ENCODE results near the gene ATRNL1.
A peak's percentile ranks its signal among the peaks of the same experiment; 100 is the strongest.
"Not testable (repeated sequence)": the region's sequence is repeated elsewhere in the genome, so short reads cannot be mapped to it uniquely, and the experiment has no call there.

Gene ATRNL1

DNA sequence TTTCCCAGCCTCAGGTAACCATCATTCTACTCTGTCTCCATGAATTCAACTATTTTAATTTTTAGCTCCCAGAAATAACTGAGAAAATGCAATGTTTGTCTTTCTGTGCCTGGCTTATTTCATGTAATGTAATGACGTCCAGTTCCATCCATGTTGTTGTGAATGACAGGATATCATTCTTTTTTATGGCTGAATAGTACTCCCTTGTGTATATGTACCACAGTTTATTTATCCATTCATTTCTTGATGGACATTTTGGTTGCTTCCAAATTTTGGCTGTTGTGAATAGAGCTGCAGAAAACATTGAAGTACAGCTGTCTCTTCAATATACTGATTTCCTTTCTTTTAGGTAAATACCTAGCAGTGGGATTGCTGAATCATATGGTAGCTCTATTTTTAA, 10.5 kb downstream of the ATRNL1 start:
- peaks cover 7% of the 10 kb centered on the region for H3K27me3 ChIP-seq (ENCODE audit: low read depth)

DNA sequence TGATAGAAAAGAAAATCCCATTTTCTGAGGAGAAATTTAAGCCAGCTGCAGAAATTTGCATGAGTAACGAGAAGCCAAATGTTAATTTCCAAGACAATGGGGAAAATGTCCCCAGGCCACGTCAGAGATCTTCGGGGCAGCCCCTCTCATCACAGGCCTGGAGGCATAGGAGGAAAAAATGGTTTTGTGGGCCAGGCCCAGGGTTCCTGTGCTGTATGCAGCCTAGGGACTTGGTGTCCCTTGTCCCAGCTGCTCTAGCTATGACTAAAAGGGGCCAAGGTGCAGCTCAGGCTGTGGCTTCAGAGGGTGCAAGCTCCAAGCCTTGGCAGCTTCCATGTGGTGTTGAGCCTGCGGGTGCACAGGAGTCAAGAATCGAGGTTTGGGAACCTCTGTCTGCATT, 12.2 kb downstream of the ATRNL1 start:
- H3K27me3 ChIP-seq (ENCODE audit: low read depth); H3K4me1 ChIP-seq; in situ Hi-C loops (cut with MboI; ENCODE audit: low sequenced_read_pairs); H3K4me3 ChIP-seq; DNase-seq (ENCODE audit: low spot score in 2 of 2); H3K36me3 ChIP-seq (replicated peaks): not testable (repeated sequence)
- H3K9me3 ChIP-seq = peaks cover 20% of the 10 kb centered on the region

More for the DNA sequence above, 10.5 kb downstream of the ATRNL1 start:
- in situ Hi-C loops (cut with MboI; ENCODE audit: low sequenced_read_pairs) = no loop called here
- no peaks in the 10 kb centered on the region for H3K36me3 ChIP-seq (replicated peaks)
- H3K4me1 ChIP-seq = peaks cover 5% of the 10 kb centered on the region; the same call in 1 of the 2 replicates
- no peak for DNase-seq (ENCODE audit: low spot score in 2 of 2)
- no peak overlapping the region for H3K4me3 ChIP-seq
- peaks cover 20% of the 10 kb centered on the region for H3K9me3 ChIP-seq

- DNase-seq (ENCODE audit: low spot score in 2 of 2) = peak in 1 of 2 experiments; percentile 40
- in situ Hi-C loops (cut with MboI; ENCODE audit: low sequenced_read_pairs) = no loop called here
- H3K9me3 ChIP-seq = peaks cover 20% of the 10 kb centered on the region
- no peaks in the 10 kb centered on the region for H3K27me3 ChIP-seq (ENCODE audit: low read depth)
- H3K4me1 ChIP-seq = peaks cover 5% of the 10 kb centered on the region; the same call in 1 of the 2 replicates
- H3K4me3 ChIP-seq = no peak overlapping the region
- H3K36me3 ChIP-seq (replicated peaks) = no peaks in the 10 kb centered on the region
These were observed 14.7 kb downstream of the ATRNL1 start for GRCh38 chr10:115107830-115108229.

- in situ Hi-C loops (cut with MboI; ENCODE audit: low sequenced_read_pairs) = no loop called here
- peaks cover 30% of the 10 kb centered on the region for H3K27me3 ChIP-seq (ENCODE audit: low read depth)
- no peaks in the 10 kb centered on the region for H3K4me1 ChIP-seq
- DNase-seq (ENCODE audit: low spot score in 2 of 2) = no peak
- no peak overlapping the region for H3K4me3 ChIP-seq
- no peaks in the 10 kb centered on the region for H3K9me3 ChIP-seq
- no peaks in the 10 kb centered on the region for H3K36me3 ChIP-seq (replicated peaks)
These were observed 24.1 kb downstream of the ATRNL1 start for GRCh38 chr10:115117301-115117700.

DNA sequence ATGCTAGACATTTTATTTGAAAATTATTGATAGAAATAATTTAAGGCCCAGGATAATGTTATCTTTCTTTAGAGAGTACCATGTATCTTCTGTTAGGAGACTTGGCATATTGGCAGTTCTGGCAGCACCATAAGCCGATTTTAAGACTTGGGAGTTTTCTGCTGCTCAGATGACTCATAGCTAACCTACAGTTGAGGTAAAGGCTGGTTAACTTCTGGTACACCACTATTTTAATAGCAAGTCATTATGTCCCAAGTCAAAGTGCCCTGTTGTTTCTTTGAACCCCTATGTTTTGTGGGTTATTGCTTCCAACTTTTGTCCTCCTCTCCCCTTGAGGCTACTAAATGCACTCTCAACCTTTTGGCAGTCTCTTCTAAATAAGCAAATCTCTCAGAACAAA, 25.2 kb downstream of the ATRNL1 start:
- peaks cover 30% of the 10 kb centered on the region for H3K27me3 ChIP-seq (ENCODE audit: low read depth)
- in situ Hi-C loops (cut with MboI; ENCODE audit: low sequenced_read_pairs) = no loop called here
- no peaks in the 10 kb centered on the region for H3K4me1 ChIP-seq
- H3K9me3 ChIP-seq = no peaks in the 10 kb centered on the region
- no peaks in the 10 kb centered on the region for H3K36me3 ChIP-seq (replicated peaks)
- no peak overlapping the region for H3K4me3 ChIP-seq
- DNase-seq (ENCODE audit: low spot score in 2 of 2) = no peak

DNA sequence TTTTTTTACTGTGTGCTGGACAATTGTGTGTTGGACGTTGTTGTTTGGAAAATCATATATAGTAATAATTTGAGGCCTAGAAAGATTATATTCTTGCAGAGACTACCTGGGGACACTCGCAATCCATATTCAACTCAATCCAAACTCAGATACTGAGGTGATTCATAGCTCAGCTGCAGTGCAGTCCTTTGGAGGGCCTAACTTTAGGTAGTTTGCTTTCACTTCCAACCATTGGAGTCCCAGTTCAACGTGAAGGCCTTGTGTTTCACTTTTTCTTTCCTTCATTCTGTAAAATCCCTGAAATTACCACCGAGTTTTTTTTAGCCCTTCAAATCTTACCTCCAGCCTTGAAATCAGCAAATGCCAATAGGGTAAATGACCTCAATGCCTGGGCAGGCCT, 32.3 kb downstream of the ATRNL1 start:
- in situ Hi-C loops (cut with MboI; ENCODE audit: low sequenced_read_pairs) = no loop called here
- no peak overlapping the region for H3K4me3 ChIP-seq
- no peak for DNase-seq (ENCODE audit: low spot score in 2 of 2)
- H3K27me3 ChIP-seq (ENCODE audit: low read depth) = peaks cover 3% of the 10 kb centered on the region; the same call in 1 of the 2 replicates
- no peaks in the 10 kb centered on the region for H3K36me3 ChIP-seq (replicated peaks)
- H3K4me1 ChIP-seq = peaks cover 6% of the 10 kb centered on the region
- H3K9me3 ChIP-seq = no peaks in the 10 kb centered on the region

DNA sequence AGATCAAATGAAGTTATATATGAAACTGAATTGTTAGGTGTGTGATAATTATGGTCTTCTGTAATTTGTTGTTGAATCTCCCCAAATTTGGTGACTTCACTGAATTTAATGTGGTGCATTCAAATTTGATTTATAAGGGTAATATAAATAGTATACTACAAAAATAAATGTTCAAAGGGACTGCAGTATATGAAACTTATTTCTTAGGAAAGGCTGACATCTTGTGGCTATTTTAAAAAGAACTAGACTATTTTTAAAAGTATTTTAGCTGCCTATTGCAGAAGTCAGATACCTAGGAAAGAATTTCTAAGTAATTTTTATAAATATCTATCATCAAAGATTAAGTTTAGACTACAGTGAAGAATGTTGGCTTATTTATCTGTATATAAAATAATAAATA, 36.6 kb downstream of the ATRNL1 start:
- in situ Hi-C loops (cut with MboI; ENCODE audit: low sequenced_read_pairs) = no loop called here
- peak in 1 of 2 experiments; percentile 48 for DNase-seq (ENCODE audit: low spot score in 2 of 2)
- Histone ChIP-seq H3K4me1 (peaks cover 6% of the 10 kb centered on the region), H3K9me3 (no peaks in the 10 kb centered on the region), H3K4me3 (no peak overlapping the region), H3K27me3 (ENCODE audit: low read depth) (no peaks in the 10 kb centered on the region), H3K36me3 (replicated peaks) (no peaks in the 10 kb centered on the region)

DNA sequence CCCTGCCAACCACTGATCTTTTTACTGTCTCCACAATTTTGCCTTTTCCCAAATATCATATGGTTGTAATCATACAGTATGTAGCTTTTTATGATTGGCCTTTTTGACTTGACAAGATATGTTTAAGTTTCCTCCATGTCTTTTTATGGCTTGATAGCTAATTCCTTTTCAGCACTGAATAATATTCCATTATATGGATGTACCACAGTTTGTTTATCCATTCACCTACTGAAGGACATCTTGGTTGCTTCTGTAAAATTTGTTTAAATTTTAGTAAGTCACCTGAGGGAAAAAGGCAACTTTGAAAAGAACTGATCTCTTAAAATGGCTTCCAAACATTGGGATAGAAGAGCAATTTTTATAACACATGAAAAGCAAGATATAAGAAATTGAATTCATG, 43.5 kb downstream of the ATRNL1 start:
- in situ Hi-C loops (cut with MboI; ENCODE audit: low sequenced_read_pairs) = no loop called here
- Histone ChIP-seq H3K27me3 (ENCODE audit: low read depth) (no peaks in the 10 kb centered on the region), H3K9me3 (no peaks in the 10 kb centered on the region), H3K4me3 (no peak overlapping the region), H3K36me3 (replicated peaks) (no peaks in the 10 kb centered on the region), H3K4me1 (no peaks in the 10 kb centered on the region)
- no peak for DNase-seq (ENCODE audit: low spot score in 2 of 2)

DNA sequence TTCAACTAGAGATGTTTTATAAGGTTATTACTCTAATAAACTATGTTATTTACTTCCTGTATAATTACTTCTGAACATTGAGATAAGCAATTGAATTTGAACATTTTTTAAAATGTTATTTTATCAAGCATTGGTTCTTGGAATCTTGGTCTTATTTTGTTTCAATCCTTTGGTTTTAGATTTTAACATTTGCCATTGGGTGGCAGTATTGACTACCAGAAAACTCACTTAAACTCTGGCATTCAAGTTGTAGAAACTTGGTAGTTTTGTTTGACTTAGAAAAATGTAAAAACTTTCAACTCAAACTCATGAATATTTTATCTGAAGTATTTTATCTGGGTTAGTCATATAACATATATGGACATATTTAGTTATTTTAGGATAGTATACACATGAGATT, 48.1 kb downstream of the ATRNL1 start:
- peak in 1 of 2 experiments; percentile 32 for DNase-seq (ENCODE audit: low spot score in 2 of 2)
- Histone ChIP-seq H3K9me3 (no peaks in the 10 kb centered on the region), H3K4me1 (no peaks in the 10 kb centered on the region), H3K27me3 (ENCODE audit: low read depth) (peaks cover 5% of the 10 kb centered on the region; the same call in 1 of the 2 replicates), H3K36me3 (replicated peaks) (no peaks in the 10 kb centered on the region), H3K4me3 (no peak overlapping the region)
- in situ Hi-C loops (cut with MboI; ENCODE audit: low sequenced_read_pairs) = no loop called here

DNA sequence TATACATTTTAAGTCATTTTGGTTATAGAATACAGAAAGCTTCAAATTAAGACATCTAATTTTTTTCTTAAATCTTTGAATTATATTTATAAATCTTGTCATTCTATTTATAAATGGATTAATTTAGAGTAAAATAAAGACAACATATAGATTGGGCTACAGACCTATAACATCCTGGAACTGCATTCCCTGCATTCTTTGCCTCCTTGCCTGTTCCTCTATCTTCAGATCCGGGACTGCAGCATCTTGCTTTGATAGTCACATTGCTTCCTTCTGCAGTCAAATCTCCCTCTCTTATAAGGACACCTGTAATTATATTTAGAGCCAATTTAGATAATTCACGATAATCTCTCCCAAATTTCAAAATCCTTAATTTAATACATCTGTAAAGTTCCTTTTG, 64.2 kb downstream of the ATRNL1 start:
- Histone ChIP-seq H3K4me1 (no peaks in the 10 kb centered on the region), H3K36me3 (replicated peaks) (no peaks in the 10 kb centered on the region), H3K4me3 (no peak overlapping the region), H3K9me3 (no peaks in the 10 kb centered on the region), H3K27me3 (ENCODE audit: low read depth) (peaks cover 4% of the 10 kb centered on the region)
- DNase-seq (ENCODE audit: low spot score in 2 of 2) = no peak
- in situ Hi-C loops (cut with MboI; ENCODE audit: low sequenced_read_pairs) = no loop called here

DNA sequence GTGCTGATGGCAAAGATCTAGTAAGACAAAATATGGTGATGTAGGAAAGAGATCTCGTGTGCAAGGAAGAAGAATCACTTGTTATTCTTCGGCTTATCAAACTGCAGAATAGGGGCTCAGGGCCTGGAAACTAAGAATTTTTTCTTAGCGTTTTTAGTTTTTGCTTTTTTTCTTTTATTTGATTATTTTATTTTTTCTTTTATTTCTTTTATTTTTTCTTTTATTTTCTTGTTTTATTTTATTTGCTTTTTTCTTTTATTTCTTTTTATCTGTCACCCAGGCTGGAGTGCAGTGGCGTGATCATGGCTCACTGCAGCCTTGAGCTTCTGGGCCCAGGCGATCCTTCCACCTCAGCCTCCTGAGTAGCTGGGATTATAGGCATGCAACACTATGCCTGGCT, 70.0 kb downstream of the ATRNL1 start:
- Histone ChIP-seq H3K36me3 (replicated peaks) (no peaks in the 10 kb centered on the region), H3K4me3 (no peak overlapping the region), H3K4me1 (no peaks in the 10 kb centered on the region), H3K27me3 (ENCODE audit: low read depth) (no peaks in the 10 kb centered on the region), H3K9me3 (no peaks in the 10 kb centered on the region)
- in situ Hi-C loops (cut with MboI; ENCODE audit: low sequenced_read_pairs) = no loop called here
- no peak for DNase-seq (ENCODE audit: low spot score in 2 of 2)

DNA sequence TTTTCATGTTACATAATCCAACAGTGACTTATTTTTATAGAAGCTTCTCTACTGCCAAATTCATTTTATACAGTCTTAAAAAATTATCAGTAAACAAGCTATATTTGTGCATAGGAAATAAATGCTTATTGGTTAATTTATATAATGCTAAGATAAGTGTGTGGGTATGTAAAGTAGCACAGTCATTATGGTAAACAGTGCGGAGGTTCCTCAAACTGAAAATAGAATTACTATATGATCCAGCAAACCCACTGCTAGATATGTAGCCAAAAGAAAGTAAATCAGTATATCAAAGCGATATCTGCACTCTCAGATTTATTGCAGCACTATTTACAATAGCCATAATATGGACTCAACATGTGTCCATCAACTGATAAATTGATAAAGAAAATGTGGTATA, 71.1 kb downstream of the ATRNL1 start:
- in situ Hi-C loops (cut with MboI; ENCODE audit: low sequenced_read_pairs) = no loop called here

GRCh38 chr10:115167751-115168150, 74.6 kb downstream of the ATRNL1 start:
- Histone ChIP-seq H3K36me3 (replicated peaks) (no peaks in the 10 kb centered on the region), H3K27me3 (ENCODE audit: low read depth) (no peaks in the 10 kb centered on the region), H3K4me3 (no peak overlapping the region), H3K4me1 (no peaks in the 10 kb centered on the region), H3K9me3 (no peaks in the 10 kb centered on the region)
- in situ Hi-C loops (cut with MboI; ENCODE audit: low sequenced_read_pairs) = no loop called here
- no peak for DNase-seq (ENCODE audit: low spot score in 2 of 2)

More for the DNA sequence above, 71.1 kb downstream of the ATRNL1 start:
- no peaks in the 10 kb centered on the region for H3K4me1 ChIP-seq
- no peaks in the 10 kb centered on the region for H3K27me3 ChIP-seq (ENCODE audit: low read depth)
- DNase-seq (ENCODE audit: low spot score in 2 of 2) = no peak
- no peaks in the 10 kb centered on the region for H3K9me3 ChIP-seq
- no peak overlapping the region for H3K4me3 ChIP-seq
- no peaks in the 10 kb centered on the region for H3K36me3 ChIP-seq (replicated peaks)

- in situ Hi-C loops (cut with MboI; ENCODE audit: low sequenced_read_pairs) = no loop called here
- 0 out of 2 replicates have a peak, but pooled peaks cover 2% of the 10 kb centered on the region for H3K27me3 ChIP-seq (ENCODE audit: low read depth)
- H3K9me3 ChIP-seq = no peaks in the 10 kb centered on the region
- DNase-seq (ENCODE audit: low spot score in 2 of 2) = peak in 1 of 2 experiments; percentile 43
- H3K36me3 ChIP-seq (replicated peaks) = no peaks in the 10 kb centered on the region
- H3K4me3 ChIP-seq = no peak overlapping the region
- H3K4me1 ChIP-seq = no peaks in the 10 kb centered on the region
These were observed 78.3 kb downstream of the ATRNL1 start for GRCh38 chr10:115171392-115171960.

DNA sequence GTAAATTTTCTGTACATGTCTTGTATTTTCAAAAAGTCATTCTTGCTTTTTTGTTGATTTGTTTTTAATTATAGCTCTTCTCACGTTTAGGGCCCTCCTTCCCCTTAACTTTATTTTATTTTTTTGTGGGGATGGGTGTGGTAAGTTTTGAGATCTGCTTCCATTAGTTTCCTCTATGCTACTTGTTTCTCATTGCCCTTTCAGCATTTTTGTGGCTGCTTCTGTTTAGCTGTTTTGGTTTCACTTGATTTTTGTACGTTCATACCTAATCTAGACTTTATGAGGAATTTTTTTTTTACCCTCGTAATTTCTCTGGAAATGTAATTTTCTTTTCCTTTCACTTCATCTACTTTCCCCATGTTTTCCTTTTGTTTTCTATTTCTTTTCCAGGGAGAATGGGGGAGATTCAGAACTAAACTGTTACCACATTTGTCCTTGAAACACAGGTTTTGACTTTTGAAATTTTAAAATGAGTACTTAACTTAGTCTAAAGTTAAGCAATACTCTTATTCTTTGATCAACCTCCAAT, 80.8 kb downstream of the ATRNL1 start:
- no peaks in the 10 kb centered on the region for H3K36me3 ChIP-seq (replicated peaks)
- 0 out of 2 replicates have a peak, but pooled peaks cover 8% of the 10 kb centered on the region for H3K27me3 ChIP-seq (ENCODE audit: low read depth)
- no peaks in the 10 kb centered on the region for H3K9me3 ChIP-seq
- no peak for DNase-seq (ENCODE audit: low spot score in 2 of 2)
- no peaks in the 10 kb centered on the region for H3K4me1 ChIP-seq
- in situ Hi-C loops (cut with MboI; ENCODE audit: low sequenced_read_pairs) = no loop called here
- no peak overlapping the region for H3K4me3 ChIP-seq
